ENCODE data around the gene GALR2. TPM values are rescaled to one million over a fixed set of nuclear protein-coding genes. Genes with fewer than 3 reads are reported as not detected.

Gene GALR2
- total RNA-seq, 2 donors from 2014 or later: 0.19 to 0.49 TPM

GRCh38 chr17:76048711-76049110, 25.9 kb upstream of the GALR2 start:
- peaks cover 4% of the 10 kb centered on the region for H3K4me1 ChIP-seq
- no peak for DNase-seq
- intact Hi-C loops (cut with DNase I): no loop called here
- H3K9me3 ChIP-seq: no peaks in the 10 kb centered on the region
- no peaks in the 10 kb centered on the region for H3K27me3 ChIP-seq
- H3K4me3 ChIP-seq: no peak overlapping the region
- no peak overlapping the region for H3K27ac ChIP-seq
- H3K36me3 ChIP-seq: peaks cover 42% of the 10 kb centered on the region
- TF ChIP-seq CTCF (IDR thresholded peaks at IDR 0.05): no peak
- H3K9ac ChIP-seq (ENCODE audit: low read depth in 2 of 2, low read length in 2 of 2): no peak overlapping the region

- H3K27ac ChIP-seq: no peak overlapping the region
- H3K4me1 ChIP-seq: peaks cover 4% of the 10 kb centered on the region
- H3K27me3 ChIP-seq: no peaks in the 10 kb centered on the region
- intact Hi-C loops (cut with DNase I): no loop called here
- no peak overlapping the region for H3K4me3 ChIP-seq
- DNase-seq: no peak
- no peak for TF ChIP-seq CTCF (IDR thresholded peaks at IDR 0.05)
- no peak overlapping the region for H3K9ac ChIP-seq (ENCODE audit: low read depth in 2 of 2, low read length in 2 of 2)
- peaks cover 37% of the 10 kb centered on the region for H3K36me3 ChIP-seq
- no peaks in the 10 kb centered on the region for H3K9me3 ChIP-seq
These were observed 25.3 kb upstream of the GALR2 start for GRCh38 chr17:76049239-76049638.

- Histone ChIP-seq H3K4me3 (no peak overlapping the region), H3K9ac (ENCODE audit: low read depth in 2 of 2, low read length in 2 of 2) (peak overlapping the region in 1 of 2 donors; percentile 53), H3K27me3 (no peaks in the 10 kb centered on the region), H3K4me1 (peaks cover 4% of the 10 kb centered on the region), H3K36me3 (peaks cover 31% of the 10 kb centered on the region), H3K27ac (no peak overlapping the region), H3K9me3 (no peaks in the 10 kb centered on the region)
- DNase-seq: no peak
- TF ChIP-seq CTCF (IDR thresholded peaks at IDR 0.05): no peak
- intact Hi-C loops (cut with DNase I): no loop called here
These were observed 24.6 kb upstream of the GALR2 start for GRCh38 chr17:76049836-76050537.

GRCh38 chr17:76050538-76051467, 23.8 kb upstream of the GALR2 start:
- intact Hi-C loops (cut with DNase I): no loop called here
- DNase-seq: peak; percentile 41
- peaks cover 4% of the 10 kb centered on the region for H3K4me1 ChIP-seq

More at GRCh38 chr17:76050538-76051467, 23.8 kb upstream of the GALR2 start:
- no peak for TF ChIP-seq CTCF (IDR thresholded peaks at IDR 0.05)
- Histone ChIP-seq H3K36me3 (peaks cover 23% of the 10 kb centered on the region), H3K27me3 (no peaks in the 10 kb centered on the region), H3K9me3 (no peaks in the 10 kb centered on the region), H3K9ac (ENCODE audit: low read depth in 2 of 2, low read length in 2 of 2) (peak overlapping the region in 1 of 2 donors; percentile 53), H3K27ac (peak overlapping the region; percentile 26), H3K4me3 (no peak overlapping the region)

Data from colonic mucosa (tissue), 4 donors.